Parathyroid adenoma (tissue), 2 donors: ENCODE data around the gene SUN2.

ENCODE experiments used
- H2AFZ ChIP-seq: fragments of 300-600 bp; sonication (generic); one replicate; pipeline ENCODE4 v1.7.0; 2017; ENCODE audit warnings: antibody characterized with exemption, mild to moderate bottlenecking
- H3K27ac ChIP-seq: fragments of 300-600 bp; sonication (generic); one replicate; pipeline ENCODE4 v1.7.0; 2017
- H3K27me3 ChIP-seq: fragments of 300-600 bp; sonication (generic); one replicate; pipeline ENCODE4 v1.7.0; 2017; ENCODE audit warnings: low read length; ENCODE audit not compliant: control insufficient read depth, insufficient read depth
- H3K36me3 ChIP-seq: fragments of 300-600 bp; sonication (generic); one replicate; pipeline ENCODE4 v1.7.0; 2017; ENCODE audit warnings: low read length; ENCODE audit not compliant: control insufficient read depth, insufficient read depth
- H3K4me1 ChIP-seq: fragments of 300-600 bp; sonication (generic); one replicate; pipeline ENCODE4 v1.7.0; 2017; ENCODE audit warnings: control low read depth
- H3K4me2 ChIP-seq: fragments of 300-600 bp; sonication (generic); one replicate; pipeline ENCODE4 v1.7.0; 2017; ENCODE audit warnings: low read length
- H3K4me3 ChIP-seq: fragments of 300-600 bp; sonication (generic); one replicate; pipeline ENCODE4 v1.7.0; 2017; ENCODE audit warnings: low read depth, low read length
- H3K79me2 ChIP-seq: fragments of 300-600 bp; sonication (generic); one replicate; pipeline ENCODE4 v1.7.0; 2017; ENCODE audit warnings: control low read depth
- H3K9ac ChIP-seq: fragments of 300-600 bp; sonication (generic); one replicate; pipeline ENCODE4 v1.7.0; 2017; ENCODE audit warnings: mild to moderate bottlenecking
- H3K9me3 ChIP-seq: fragments of 300-600 bp; sonication (generic); one replicate; pipeline ENCODE4 v1.7.0; 2017; ENCODE audit warnings: low read length; ENCODE audit not compliant: control insufficient read depth
- TF ChIP-seq, protein P1 (sequence below): fragments of 300-600 bp; sonication (generic); IDR thresholded peaks from one replicate; pipeline ENCODE4 v1.7.0; 2017; ENCODE audit warnings: antibody characterized with exemption, mild to moderate bottlenecking
- donor health status: primary hyperparathyroidism.

Gene SUN2

DNA sequence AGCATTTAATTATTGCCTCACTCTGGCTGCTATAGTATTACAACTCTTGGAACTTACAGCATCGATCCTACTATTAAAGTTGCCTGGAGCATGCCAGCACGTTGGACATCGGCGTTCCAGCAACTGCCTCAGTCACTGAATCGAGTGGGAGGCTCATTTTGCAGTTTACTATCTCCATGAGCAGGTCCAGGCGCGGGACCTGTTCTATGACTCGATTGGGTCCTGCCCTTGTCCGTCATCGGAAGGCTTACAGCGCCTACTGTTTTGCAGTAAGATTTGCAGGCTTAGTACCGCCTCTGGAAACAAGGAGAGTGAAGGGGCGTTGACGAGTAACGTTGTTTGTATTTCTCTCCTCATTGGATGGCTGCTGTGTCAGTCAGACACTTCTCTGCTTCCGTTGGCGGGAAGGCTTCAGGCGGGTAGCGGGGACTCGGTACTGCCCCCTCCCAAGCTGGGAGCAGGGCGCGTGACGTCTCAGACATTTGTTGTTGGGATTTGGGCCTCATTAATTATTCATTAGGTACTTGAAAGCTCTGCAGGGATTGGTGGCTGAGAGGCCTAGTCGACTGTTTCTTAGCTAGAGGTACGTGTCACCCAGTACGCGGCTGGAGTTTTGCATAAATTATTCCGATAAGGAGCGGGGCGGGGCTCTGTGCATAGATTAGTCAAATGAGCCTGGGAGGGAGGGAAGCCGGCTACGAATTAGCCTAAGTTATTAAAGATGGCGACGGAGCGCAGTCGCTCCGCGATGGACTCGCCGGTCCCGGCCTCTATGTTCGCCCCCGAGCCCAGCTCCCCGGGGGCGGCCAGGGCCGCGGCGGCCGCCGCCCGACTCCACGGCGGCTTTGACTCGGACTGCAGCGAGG, 50.3 kb downstream of the SUN2 start, which contains the start of gene GTPBP1:
Gene GTPBP1 (plus strand): TSS at position 710 of the 866 bp plus-strand sequence. CDS start 12 bp downstream, at position 722.
- H3K4me2 ChIP-seq, result peak within 1 kb of the TSS; percentile 74
- peak within 1 kb of the TSS; percentile 50 for H3K9ac ChIP-seq
- peak within 1 kb of the TSS; percentile 81 for H2AFZ ChIP-seq
- TF ChIP-seq, protein P1, sequence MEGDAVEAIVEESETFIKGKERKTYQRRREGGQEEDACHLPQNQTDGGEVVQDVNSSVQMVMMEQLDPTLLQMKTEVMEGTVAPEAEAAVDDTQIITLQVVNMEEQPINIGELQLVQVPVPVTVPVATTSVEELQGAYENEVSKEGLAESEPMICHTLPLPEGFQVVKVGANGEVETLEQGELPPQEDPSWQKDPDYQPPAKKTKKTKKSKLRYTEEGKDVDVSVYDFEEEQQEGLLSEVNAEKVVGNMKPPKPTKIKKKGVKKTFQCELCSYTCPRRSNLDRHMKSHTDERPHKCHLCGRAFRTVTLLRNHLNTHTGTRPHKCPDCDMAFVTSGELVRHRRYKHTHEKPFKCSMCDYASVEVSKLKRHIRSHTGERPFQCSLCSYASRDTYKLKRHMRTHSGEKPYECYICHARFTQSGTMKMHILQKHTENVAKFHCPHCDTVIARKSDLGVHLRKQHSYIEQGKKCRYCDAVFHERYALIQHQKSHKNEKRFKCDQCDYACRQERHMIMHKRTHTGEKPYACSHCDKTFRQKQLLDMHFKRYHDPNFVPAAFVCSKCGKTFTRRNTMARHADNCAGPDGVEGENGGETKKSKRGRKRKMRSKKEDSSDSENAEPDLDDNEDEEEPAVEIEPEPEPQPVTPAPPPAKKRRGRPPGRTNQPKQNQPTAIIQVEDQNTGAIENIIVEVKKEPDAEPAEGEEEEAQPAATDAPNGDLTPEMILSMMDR, result no peak
- no peaks in the 10 kb centered on the region for H3K36me3 ChIP-seq
- H3K79me2 ChIP-seq, result peaks cover 22% of the 10 kb centered on the region
- peak within 1 kb of the TSS; percentile 73 for H3K4me3 ChIP-seq
- peaks cover 5% of the 10 kb centered on the region for H3K4me1 ChIP-seq
- H3K27ac ChIP-seq, result peak within 1 kb of the TSS; percentile 79
- no peaks in the 10 kb centered on the region for H3K9me3 ChIP-seq
- H3K27me3 ChIP-seq, result no peaks in the 10 kb centered on the region

DNA sequence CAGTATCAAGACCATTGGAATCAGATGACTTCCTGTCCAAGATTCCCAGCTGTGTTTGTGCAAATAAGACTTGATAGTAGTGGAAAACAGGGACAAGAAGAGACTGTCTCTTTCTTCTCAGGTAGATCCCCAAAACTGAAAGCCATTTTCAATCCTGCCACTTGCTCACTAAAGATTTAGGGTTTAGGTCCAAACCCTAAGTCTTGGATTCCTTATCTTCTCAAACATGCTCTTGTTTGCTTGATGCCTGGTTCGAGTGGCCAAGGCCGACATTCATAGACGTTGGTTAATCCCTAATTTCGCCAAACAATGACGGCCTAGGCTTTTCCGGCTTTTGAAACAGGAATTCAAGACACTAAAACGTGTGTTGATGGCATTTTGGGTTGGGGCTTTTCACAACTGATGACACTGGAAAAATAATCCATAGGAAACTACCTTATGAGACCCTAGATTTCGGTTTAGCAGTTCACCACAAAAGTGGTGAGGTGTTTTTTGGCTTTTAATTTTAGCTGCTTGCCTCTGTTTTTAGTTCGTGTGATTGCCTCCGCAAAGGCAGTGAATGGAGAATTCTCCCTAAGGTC, 51.1 kb downstream of the SUN2 start:
- no peak overlapping the region for H3K9ac ChIP-seq
- H3K27ac ChIP-seq, result peak overlapping the region; percentile 79
- TF ChIP-seq, protein P1, result no peak
- H3K4me1 ChIP-seq, result peaks cover 5% of the 10 kb centered on the region
- no peaks in the 10 kb centered on the region for H3K36me3 ChIP-seq
- H3K4me3 ChIP-seq, result peak overlapping the region; percentile 73
- no peaks in the 10 kb centered on the region for H3K9me3 ChIP-seq
- H3K4me2 ChIP-seq, result peak overlapping the region; percentile 73
- peak overlapping the region; percentile 59 for H2AFZ ChIP-seq
- H3K27me3 ChIP-seq, result no peaks in the 10 kb centered on the region
- H3K79me2 ChIP-seq, result peaks cover 23% of the 10 kb centered on the region

- peak within 1 kb of the TSS; percentile 87 for H3K4me3 ChIP-seq
- H3K9ac ChIP-seq, result peak within 1 kb of the TSS; percentile 46
- H2AFZ ChIP-seq, result peak within 1 kb of the TSS; percentile 92
- H3K4me2 ChIP-seq, result peak within 1 kb of the TSS; percentile 99
- no peaks in the 10 kb centered on the region for H3K36me3 ChIP-seq
- TF ChIP-seq, protein P1, result no peak
- H3K9me3 ChIP-seq, result no peaks in the 10 kb centered on the region
- peaks cover 8% of the 10 kb centered on the region for H3K79me2 ChIP-seq
- peaks cover 18% of the 10 kb centered on the region for H3K4me1 ChIP-seq
- H3K27ac ChIP-seq, result peak within 1 kb of the TSS; percentile 85
- H3K27me3 ChIP-seq, result no peaks in the 10 kb centered on the region
Measured at GRCh38 chr22:38700789-38701628, 54.8 kb downstream of the SUN2 start, which contains the start of gene JOSD1. Gene JOSD1 (minus strand): TSS chr22:38700943. CDS start chr22:38699987, 956 bp downstream.

- H3K27me3 ChIP-seq, result no peaks in the 10 kb centered on the region
- peak overlapping the region; percentile 87 for H3K4me3 ChIP-seq
- no peaks in the 10 kb centered on the region for H3K9me3 ChIP-seq
- H2AFZ ChIP-seq, result peak overlapping the region; percentile 92
- TF ChIP-seq, protein P1, result no peak
- peak overlapping the region; percentile 99 for H3K4me2 ChIP-seq
- peak overlapping the region; percentile 46 for H3K9ac ChIP-seq
- no peaks in the 10 kb centered on the region for H3K36me3 ChIP-seq
- peaks cover 8% of the 10 kb centered on the region for H3K79me2 ChIP-seq
- peak overlapping the region; percentile 85 for H3K27ac ChIP-seq
- peaks cover 18% of the 10 kb centered on the region for H3K4me1 ChIP-seq
Measured at GRCh38 chr22:38700270-38700788, 55.5 kb downstream of the SUN2 start.
